COLO829 (cell line): ENCODE data around the gene GRB10.
A peak's percentile ranks its signal among the peaks of the same experiment; 100 is the strongest.

Experiments
- DNase-seq: peaks from one replicate; pipeline ENCODE4 v3.0.0; 2012; ENCODE audit warnings: low spot score

The GRB10 gene

GRCh38 chr7:50653126-50653864 lies 129.4 kb downstream of the GRB10 start:
- no peak for DNase-seq

GRCh38 chr7:50652400-50653125 lies 130.1 kb downstream of the GRB10 start:
- no peak for DNase-seq

- no peak for DNase-seq
Measured at GRCh38 chr7:50651271-50651989, 131.3 kb downstream of the GRB10 start.

GRCh38 chr7:50650057-50650664 lies 132.5 kb downstream of the GRB10 start:
- DNase-seq, result no peak

GRCh38 chr7:50649259-50649885 lies 133.3 kb downstream of the GRB10 start:
- DNase-seq, result no peak

- DNase-seq, result peak; percentile 50
Measured at GRCh38 chr7:50648570-50649169, 134.0 kb downstream of the GRB10 start.

- no peak for DNase-seq
Measured at GRCh38 chr7:50648076-50648475, 134.6 kb downstream of the GRB10 start.

GRCh38 chr7:50647286-50647980 lies 135.3 kb downstream of the GRB10 start:
- no peak for DNase-seq

- DNase-seq, result no peak
Measured at GRCh38 chr7:50646069-50646468, 136.6 kb downstream of the GRB10 start.

- no peak for DNase-seq
Measured at GRCh38 chr7:50645186-50645585, 137.5 kb downstream of the GRB10 start.

- no peak for DNase-seq
Measured at GRCh38 chr7:50644586-50644985, 138.1 kb downstream of the GRB10 start.

- DNase-seq, result no peak
Measured at GRCh38 chr7:50644114-50644513, 138.6 kb downstream of the GRB10 start.

- peak; percentile 16 for DNase-seq
Measured at GRCh38 chr7:50641442-50642405, 141.0 kb downstream of the GRB10 start.

- DNase-seq, result no peak
Measured at GRCh38 chr7:50640779-50641178, 141.9 kb downstream of the GRB10 start.

- DNase-seq, result no peak
Measured at GRCh38 chr7:50640256-50640655, 142.4 kb downstream of the GRB10 start.

GRCh38 chr7:50637725-50638643 lies 144.7 kb downstream of the GRB10 start:
- DNase-seq, result no peak

GRCh38 chr7:50634378-50634777 lies 148.3 kb downstream of the GRB10 start:
- no peak for DNase-seq

- no peak for DNase-seq
Measured at GRCh38 chr7:50633414-50633710, 149.3 kb downstream of the GRB10 start.
